ENCODE measurements around the gene CRYGA.

CRYGA gene

GRCh38 chr2:208163489-208163888, at the start of gene CRYGA:
TSS of gene CRYGA (minus strand) at chr2:208163589. CDS start at chr2:208163556, 33 bp downstream.
- TF ChIP-seq CTCF (IDR thresholded peaks at IDR 0.05; ENCODE audit: insufficient read depth, low read length, missing control alignments) = no peak
- H3K4me3 ChIP-seq (ENCODE audit: low read depth, low read length) = no peak within 1 kb of the TSS
- no peak for DNase-seq (ENCODE audit: low read depth, low spot score)
- ChIA-PET CTCF (interaction anchor here (1.6 kb wide), 1 partner anchor 8 kb away, joined by 3 read pairs; no protein-coding TSS in a partner anchor), POLR2A (no interaction called here)

GRCh38 chr2:208210688-208211451, 47.5 kb upstream of the CRYGA start:
- no peak for DNase-seq (ENCODE audit: low read depth, low spot score)
- POLR2A ChIA-PET = no interaction called here
- no peak overlapping the region for H3K4me3 ChIP-seq (ENCODE audit: low read depth, low read length)
- no peak for TF ChIP-seq CTCF (IDR thresholded peaks at IDR 0.05; ENCODE audit: insufficient read depth, low read length, missing control alignments)
- CTCF ChIA-PET = interaction anchor here (1.1 kb wide), 1 partner anchor 35 kb away, joined by 3 read pairs; no protein-coding TSS in a partner anchor

GRCh38 chr2:208208335-208209085, 45.1 kb upstream of the CRYGA start:
- POLR2A ChIA-PET = no interaction called here
- no peak for DNase-seq (ENCODE audit: low read depth, low spot score)
- CTCF ChIA-PET = interaction anchor here (3.8 kb wide), 1 partner anchor 33 kb away, joined by 16 read pairs; no protein-coding TSS in a partner anchor
- no peak overlapping the region for H3K4me3 ChIP-seq (ENCODE audit: low read depth, low read length)
- TF ChIP-seq CTCF (IDR thresholded peaks at IDR 0.05; ENCODE audit: insufficient read depth, low read length, missing control alignments) = no peak

GRCh38 chr2:208207769-208208168, 44.4 kb upstream of the CRYGA start:
- ChIA-PET CTCF (interaction anchor here (3.8 kb wide), 1 partner anchor 32 kb away, joined by 16 read pairs; no protein-coding TSS in a partner anchor), POLR2A (no interaction called here)
- TF ChIP-seq CTCF (IDR thresholded peaks at IDR 0.05; ENCODE audit: insufficient read depth, low read length, missing control alignments) = no peak
- H3K4me3 ChIP-seq (ENCODE audit: low read depth, low read length) = no peak overlapping the region
- no peak for DNase-seq (ENCODE audit: low read depth, low spot score)

- POLR2A ChIA-PET = no interaction called here
Measured at GRCh38 chr2:208204166-208204565, 40.8 kb upstream of the CRYGA start.

More at GRCh38 chr2:208204166-208204565, 40.8 kb upstream of the CRYGA start:
- CTCF ChIA-PET = interaction anchor here (0.8 kb wide), 1 partner anchor 29 kb away, joined by 4 read pairs; no protein-coding TSS in a partner anchor
- H3K4me3 ChIP-seq (ENCODE audit: low read depth, low read length) = no peak overlapping the region
- no peak for DNase-seq (ENCODE audit: low read depth, low spot score)
- TF ChIP-seq CTCF (IDR thresholded peaks at IDR 0.05; ENCODE audit: insufficient read depth, low read length, missing control alignments) = no peak
